IPS-18a (cell line): Measurements from ENCODE around the gene HDAC1.
"Not testable (repeated sequence)": the region's sequence is repeated elsewhere in the genome, so short reads cannot be mapped to it uniquely, and the experiment has no call there.

Source experiments
- H3K27ac ChIP-seq: one replicate; pipeline ENCODE4 v1.5.1; 2013; ENCODE audit warnings: low read length
- H3K27me3 ChIP-seq: one replicate; pipeline ENCODE4 v1.6.1; 2013; ENCODE audit warnings: mild to moderate bottlenecking, low read length; ENCODE audit not compliant: control insufficient read depth, insufficient read depth
- H3K36me3 ChIP-seq: one replicate; pipeline ENCODE4 v1.6.1; 2013; ENCODE audit warnings: low read depth, low read length; ENCODE audit not compliant: control insufficient read depth
- H3K4me1 ChIP-seq: one replicate; pipeline ENCODE4 v1.6.1; 2013; ENCODE audit warnings: low read depth, low read length; ENCODE audit not compliant: control insufficient read depth
- H3K4me3 ChIP-seq: one replicate; pipeline ENCODE4 v1.5.1; 2013; ENCODE audit warnings: low read length
- H3K9ac ChIP-seq: one replicate; pipeline ENCODE4 v1.6.1; 2013; ENCODE audit warnings: mild to moderate bottlenecking, low read length, moderate library complexity
- H3K9me3 ChIP-seq: one replicate; pipeline ENCODE4 v1.6.1; 2013; ENCODE audit warnings: low read depth, low read length; ENCODE audit not compliant: control insufficient read depth

Gene HDAC1

DNA sequence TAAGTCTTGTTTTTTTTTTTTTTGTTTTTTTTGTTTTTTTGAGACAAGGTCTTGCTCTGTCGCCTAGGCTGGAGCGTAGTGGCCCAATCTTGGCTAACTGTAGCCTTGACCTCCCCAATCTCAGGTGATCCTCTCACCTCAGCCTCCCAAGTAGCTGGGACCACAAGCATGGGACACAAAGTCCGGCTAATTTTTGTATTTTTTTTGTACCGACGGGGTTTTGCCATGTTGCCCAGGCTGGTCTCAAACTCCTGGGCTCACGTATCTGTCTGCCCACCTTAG lies 34.7 kb upstream of the HDAC1 start:
- Histone ChIP-seq H3K4me3 (no peak overlapping the region), H3K9ac (no peak overlapping the region), H3K27ac (no peak overlapping the region), H3K9me3 (no peaks in the 10 kb centered on the region), H3K36me3 (no peaks in the 10 kb centered on the region), H3K27me3 (no peaks in the 10 kb centered on the region), H3K4me1 (no peaks in the 10 kb centered on the region)

DNA sequence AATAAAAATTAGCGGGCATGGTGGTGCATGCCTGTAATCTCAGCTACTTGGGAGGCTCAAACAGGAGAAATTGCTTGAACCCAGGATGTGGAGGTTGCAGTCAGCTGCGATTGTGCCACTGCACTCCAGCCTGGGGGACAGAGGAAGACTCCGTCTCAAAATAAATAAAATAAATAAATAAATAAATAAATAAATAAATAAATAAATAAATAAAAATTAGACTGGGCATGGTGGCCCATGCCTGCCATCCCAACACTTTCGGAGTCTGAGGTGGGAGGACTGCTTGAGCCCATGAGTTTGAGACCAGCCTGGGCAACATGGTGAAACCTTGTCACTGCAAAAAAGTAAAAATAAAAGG lies 28.7 kb upstream of the HDAC1 start:
- H3K9ac ChIP-seq, H3K4me1 ChIP-seq, H3K36me3 ChIP-seq, H3K9me3 ChIP-seq, H3K4me3 ChIP-seq, H3K27ac ChIP-seq, H3K27me3 ChIP-seq: not testable (repeated sequence)

DNA sequence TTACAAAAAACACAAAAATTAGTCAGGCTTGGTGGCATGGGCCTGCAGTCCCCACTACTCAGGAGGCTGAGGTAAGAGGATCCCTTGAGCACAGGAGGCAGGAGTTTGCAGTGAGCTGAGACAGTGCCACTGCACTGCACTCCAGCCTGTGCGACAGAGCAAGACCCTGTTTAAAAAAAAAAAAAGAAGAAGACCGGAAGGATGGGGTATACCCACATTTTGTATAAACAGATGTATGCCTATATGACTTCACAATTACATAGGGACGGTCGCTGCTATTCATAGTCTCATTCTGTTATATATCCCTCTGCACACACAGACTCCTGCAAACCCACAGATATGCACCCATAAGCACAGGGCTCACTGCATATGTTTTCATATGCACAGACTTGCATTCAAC lies 28.1 kb upstream of the HDAC1 start:
- Histone ChIP-seq H3K4me1 (no peaks in the 10 kb centered on the region), H3K4me3 (no peak overlapping the region), H3K9ac (no peak overlapping the region), H3K27ac (no peak overlapping the region), H3K9me3 (no peaks in the 10 kb centered on the region), H3K27me3 (no peaks in the 10 kb centered on the region), H3K36me3 (no peaks in the 10 kb centered on the region)

DNA sequence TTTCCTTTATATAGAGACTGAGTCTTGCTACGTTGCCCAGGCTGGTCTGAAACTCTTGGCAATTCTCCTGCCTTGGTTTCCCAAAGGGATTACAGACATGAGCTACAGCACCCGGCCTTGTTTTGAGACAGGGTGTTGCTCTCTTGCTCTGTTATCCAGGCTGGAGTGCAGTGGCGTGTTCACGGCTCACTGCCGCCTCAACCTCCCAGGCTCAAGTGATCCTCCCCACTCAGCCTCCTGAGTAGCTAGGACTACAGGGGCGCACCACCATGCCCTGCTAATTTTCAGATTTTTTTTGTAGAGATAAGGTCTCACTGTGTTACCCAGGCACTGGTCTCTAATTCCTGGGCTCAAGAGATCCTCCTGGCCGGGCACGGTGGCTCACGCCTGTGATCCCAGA lies 26.0 kb upstream of the HDAC1 start:
- Histone ChIP-seq H3K27me3 (no peaks in the 10 kb centered on the region), H3K4me3 (no peak overlapping the region), H3K9me3 (no peaks in the 10 kb centered on the region), H3K36me3 (no peaks in the 10 kb centered on the region), H3K9ac (no peak overlapping the region), H3K4me1 (no peaks in the 10 kb centered on the region), H3K27ac (no peak overlapping the region)

DNA sequence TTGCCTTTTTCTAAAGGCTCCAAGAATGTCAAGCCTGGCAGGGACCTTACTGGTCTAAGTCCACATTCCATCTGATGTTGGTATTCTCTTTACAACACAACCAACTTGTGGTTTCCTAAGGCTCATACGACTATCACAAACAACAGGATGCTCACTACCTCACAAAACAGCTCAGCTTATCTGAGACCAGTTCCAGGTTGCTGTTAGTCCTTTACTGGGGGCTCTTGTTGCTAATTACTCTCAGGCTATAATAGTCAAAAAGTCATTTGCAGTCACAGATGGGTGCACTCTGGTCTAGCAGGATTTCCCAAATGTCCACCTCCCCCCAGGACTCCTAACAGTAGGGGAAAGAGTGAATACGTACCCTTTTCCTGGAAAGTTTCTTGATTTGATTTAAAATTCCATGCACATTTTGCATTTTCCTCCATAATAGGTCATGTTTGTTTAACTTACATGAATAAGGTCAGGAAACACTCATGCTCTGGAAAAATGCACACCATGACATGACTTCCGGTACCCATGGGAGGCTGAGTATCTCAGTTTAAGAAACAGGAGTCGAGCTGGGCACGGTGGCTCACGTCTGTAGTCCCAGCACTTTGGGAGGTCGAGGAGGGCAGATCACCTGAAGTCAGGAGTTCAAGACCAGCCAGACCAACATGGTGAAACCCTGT lies 24.8 kb upstream of the HDAC1 start:
- no peaks in the 10 kb centered on the region for H3K27me3 ChIP-seq
- H3K27ac ChIP-seq: no peak overlapping the region

DNA sequence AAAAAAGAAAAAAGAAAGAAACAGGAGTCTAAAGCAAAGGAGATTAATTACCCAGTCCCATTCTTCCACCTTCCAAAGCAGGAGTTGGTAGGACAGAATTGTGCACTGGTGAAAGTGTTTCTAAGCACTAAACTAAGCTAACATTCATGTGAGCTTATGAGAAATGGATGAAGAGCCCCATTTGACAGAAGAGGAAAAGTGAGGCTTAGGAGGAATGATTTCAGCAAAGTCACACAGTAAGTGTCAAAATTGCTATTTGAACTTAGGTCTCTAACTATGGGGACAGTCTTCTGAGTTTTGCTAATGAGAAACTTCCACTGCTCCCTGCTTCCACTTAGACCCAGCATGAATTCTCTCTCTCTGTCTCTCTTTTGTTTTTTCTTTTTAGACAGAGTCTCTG lies 22.1 kb upstream of the HDAC1 start:
- Histone ChIP-seq H3K27me3 (no peaks in the 10 kb centered on the region), H3K9me3 (no peaks in the 10 kb centered on the region), H3K4me3 (no peak overlapping the region), H3K9ac (no peak overlapping the region), H3K4me1 (peaks cover 12% of the 10 kb centered on the region), H3K36me3 (no peaks in the 10 kb centered on the region), H3K27ac (no peak overlapping the region)

More for the DNA sequence above, 24.8 kb upstream of the HDAC1 start:
- Histone ChIP-seq H3K9me3 (no peaks in the 10 kb centered on the region), H3K4me3 (no peak overlapping the region), H3K36me3 (no peaks in the 10 kb centered on the region), H3K9ac (no peak overlapping the region), H3K4me1 (no peaks in the 10 kb centered on the region)

DNA sequence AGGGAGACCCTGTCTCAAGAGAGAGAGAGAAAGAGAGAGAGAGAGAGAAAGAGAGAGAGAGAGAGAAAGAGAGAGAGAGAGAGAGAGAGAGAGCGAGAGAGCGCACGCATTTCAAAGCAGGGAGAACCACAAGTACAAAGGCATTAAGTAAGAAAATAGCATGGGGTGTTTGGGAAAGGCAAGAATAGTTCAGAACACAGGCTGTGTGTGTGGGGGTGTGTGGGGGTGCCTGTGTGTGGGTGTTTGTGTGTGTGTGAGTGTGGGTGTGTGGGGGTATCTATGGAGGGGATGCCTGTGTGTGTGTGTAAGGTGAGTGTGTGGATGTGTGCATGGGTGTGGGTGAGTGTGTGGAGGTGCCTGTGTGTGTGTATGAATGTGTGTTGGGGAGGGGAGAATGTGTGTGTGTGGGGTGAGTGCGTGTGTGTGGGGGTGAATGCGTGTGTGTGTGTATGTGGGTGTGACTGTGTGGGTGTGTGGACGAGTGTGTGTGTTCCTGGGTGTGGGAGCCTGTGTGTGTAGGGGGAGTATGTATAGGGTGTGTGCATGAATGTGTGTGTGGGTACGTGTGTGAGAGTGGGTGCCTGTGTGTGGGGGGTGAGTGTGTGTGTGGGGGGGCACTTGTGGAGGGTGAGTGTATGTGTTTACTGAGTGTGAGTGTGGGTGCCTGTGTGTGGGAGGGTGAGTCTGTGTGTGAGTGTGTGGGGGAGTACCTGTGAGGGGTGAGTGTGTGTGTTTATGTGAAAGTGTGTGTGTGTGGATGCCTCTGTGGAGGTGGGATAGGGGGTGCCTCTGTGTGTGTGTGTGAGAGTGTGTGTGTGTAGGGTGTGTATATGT lies 19.1 kb upstream of the HDAC1 start:
- Histone ChIP-seq H3K4me1 (peaks cover 15% of the 10 kb centered on the region), H3K4me3 (no peak overlapping the region), H3K36me3 (peaks cover 2% of the 10 kb centered on the region), H3K9ac (no peak overlapping the region), H3K27me3 (no peaks in the 10 kb centered on the region), H3K9me3 (no peaks in the 10 kb centered on the region), H3K27ac (no peak overlapping the region)

DNA sequence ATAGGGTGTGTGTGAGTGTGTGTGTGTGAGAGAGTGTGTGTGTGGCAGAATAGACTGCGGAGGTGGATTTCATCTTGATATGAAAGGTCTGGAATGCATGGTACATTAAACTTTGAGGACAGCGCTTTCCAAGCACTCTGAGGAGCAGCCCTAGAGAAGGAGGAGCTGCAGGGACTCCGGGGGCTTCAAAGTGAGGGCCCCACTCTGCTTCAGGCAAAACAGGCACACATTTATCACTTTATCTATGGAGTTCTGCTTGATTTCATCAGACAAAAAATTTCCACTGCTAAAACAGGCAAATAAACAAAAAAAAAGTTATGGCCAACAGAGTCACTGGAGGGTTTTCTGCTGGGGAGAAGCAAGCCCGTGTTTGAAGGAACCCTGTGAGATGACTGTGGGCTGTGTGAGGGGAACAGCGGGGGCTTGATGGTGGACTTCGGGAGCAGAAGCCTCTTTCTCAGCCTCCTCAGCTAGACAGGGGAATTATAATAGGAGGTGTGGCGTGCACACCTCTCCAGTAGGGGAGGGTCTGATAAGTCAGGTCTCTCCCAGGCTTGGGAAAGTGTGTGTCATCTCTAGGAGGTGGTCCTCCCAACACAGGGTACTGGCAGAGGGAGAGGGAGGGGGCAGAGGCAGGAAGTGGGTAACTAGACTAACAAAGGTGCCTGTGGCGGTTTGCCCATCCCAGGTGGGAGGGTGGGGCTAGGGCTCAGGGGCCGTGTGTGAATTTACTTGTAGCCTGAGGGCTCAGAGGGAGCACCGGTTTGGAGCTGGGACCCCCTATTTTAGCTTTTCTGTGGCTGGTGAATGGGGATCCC lies 18.3 kb upstream of the HDAC1 start:
- H3K4me3 ChIP-seq: peak overlapping the region; percentile 13

DNA sequence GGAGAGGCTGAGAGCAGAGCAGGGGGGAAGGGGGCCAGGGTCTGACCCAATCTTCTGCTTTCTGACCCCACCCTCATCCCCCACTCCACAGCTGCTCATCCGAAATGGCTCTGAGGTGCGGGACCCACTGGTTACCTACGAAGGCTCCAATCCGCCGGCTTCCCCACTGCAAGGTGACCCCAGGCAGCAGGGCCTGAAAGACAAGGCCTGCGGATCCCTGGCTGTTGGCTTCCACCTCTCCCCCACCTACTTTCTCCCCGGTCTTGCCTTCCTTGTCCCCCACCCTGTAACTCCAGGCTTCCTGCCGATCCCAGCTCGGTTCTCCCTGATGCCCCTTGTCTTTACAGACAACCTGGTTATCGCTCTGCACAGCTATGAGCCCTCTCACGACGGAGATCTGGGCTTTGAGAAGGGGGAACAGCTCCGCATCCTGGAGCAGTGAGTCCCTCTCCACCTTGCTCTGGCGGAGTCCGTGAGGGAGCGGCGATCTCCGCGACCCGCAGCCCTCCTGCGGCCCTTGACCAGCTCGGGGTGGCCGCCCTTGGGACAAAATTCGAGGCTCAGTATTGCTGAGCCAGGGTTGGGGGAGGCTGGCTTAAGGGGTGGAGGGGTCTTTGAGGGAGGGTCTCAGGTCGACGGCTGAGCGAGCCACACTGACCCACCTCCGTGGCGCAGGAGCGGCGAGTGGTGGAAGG lies 17.1 kb upstream of the HDAC1 start:
- Histone ChIP-seq H3K9me3 (no peaks in the 10 kb centered on the region), H3K4me3 (peak overlapping the region; percentile 13), H3K27ac (peak overlapping the region; percentile 18), H3K4me1 (peaks cover 15% of the 10 kb centered on the region), H3K9ac (peak overlapping the region; percentile 5), H3K36me3 (peaks cover 10% of the 10 kb centered on the region), H3K27me3 (no peaks in the 10 kb centered on the region)

More for the DNA sequence above, 18.3 kb upstream of the HDAC1 start:
- Histone ChIP-seq H3K36me3 (peaks cover 5% of the 10 kb centered on the region), H3K4me1 (peaks cover 15% of the 10 kb centered on the region), H3K9ac (peak overlapping the region; percentile 5), H3K27ac (no peak overlapping the region), H3K9me3 (no peaks in the 10 kb centered on the region), H3K27me3 (no peaks in the 10 kb centered on the region)

DNA sequence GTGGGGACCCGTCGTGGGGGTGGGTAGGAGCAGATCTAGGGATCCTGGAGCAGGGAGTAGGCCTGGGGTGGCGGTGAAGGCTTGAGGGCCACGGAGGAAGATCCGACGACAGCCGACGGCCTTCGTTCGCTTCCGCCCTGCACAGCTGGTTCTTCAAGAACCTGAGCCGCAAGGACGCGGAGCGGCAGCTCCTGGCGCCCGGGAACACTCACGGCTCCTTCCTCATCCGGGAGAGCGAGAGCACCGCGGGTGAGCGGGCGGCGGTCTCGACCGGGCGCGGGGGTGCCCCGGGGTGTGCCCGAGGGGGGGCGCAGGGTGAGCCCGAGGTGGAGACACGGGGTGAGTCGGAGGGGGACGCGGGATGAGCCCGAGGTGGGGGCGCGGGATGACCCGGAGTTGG lies 16.5 kb upstream of the HDAC1 start:
- H3K9ac ChIP-seq: no peak overlapping the region

DNA sequence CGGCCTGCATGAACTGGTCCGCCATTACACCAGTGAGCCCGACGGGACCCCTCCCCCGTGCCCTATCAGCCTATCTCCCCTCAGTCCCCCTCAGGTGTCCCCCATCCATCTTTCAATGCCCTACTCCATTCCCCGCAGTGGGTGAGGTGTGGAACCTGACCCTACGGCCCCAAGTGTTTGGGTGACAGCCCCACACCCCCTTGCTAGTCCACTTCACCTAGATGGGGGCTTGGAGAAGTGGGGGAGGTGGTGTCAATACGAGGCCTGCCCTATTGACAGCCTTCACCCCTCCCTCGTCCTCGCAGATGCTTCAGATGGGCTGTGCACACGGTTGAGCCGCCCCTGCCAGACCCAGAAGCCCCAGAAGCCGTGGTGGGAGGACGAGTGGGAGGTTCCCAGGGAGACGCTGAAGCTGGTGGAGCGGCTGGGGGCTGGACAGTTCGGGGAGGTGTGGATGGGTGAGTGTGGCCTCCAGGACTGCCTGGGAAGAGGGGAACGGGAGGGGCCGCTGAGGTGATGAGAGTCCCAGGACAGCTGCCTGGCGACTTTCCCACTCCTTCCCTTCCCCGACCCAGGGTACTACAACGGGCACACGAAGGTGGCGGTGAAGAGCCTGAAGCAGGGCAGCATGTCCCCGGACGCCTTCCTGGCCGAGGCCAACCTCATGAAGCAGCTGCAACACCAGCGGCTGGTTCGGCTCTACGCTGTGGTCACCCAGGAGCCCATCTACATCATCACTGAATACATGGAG lies 15.7 kb upstream of the HDAC1 start:
- Histone ChIP-seq H3K27ac (no peak overlapping the region), H3K4me1 (peaks cover 15% of the 10 kb centered on the region), H3K27me3 (no peaks in the 10 kb centered on the region), H3K36me3 (peaks cover 14% of the 10 kb centered on the region), H3K9ac (no peak overlapping the region), H3K4me3 (no peak overlapping the region), H3K9me3 (no peaks in the 10 kb centered on the region)

More for the DNA sequence above, 16.5 kb upstream of the HDAC1 start:
- Histone ChIP-seq H3K36me3 (peaks cover 14% of the 10 kb centered on the region), H3K27me3 (no peaks in the 10 kb centered on the region), H3K27ac (no peak overlapping the region), H3K4me3 (no peak overlapping the region), H3K9me3 (no peaks in the 10 kb centered on the region), H3K4me1 (peaks cover 15% of the 10 kb centered on the region)
